COR-L47 (cell line): ENCODE results near the gene EWSR1.
"Not testable (repeated sequence)": the region's sequence is repeated elsewhere in the genome, so short reads cannot be mapped to it uniquely, and the experiment has no call there.

Experiments
- DNase-seq: peaks from one replicate; lab custom pipeline; 2025; lab: John Stamatoyannopoulos, UW

The EWSR1 gene

DNA sequence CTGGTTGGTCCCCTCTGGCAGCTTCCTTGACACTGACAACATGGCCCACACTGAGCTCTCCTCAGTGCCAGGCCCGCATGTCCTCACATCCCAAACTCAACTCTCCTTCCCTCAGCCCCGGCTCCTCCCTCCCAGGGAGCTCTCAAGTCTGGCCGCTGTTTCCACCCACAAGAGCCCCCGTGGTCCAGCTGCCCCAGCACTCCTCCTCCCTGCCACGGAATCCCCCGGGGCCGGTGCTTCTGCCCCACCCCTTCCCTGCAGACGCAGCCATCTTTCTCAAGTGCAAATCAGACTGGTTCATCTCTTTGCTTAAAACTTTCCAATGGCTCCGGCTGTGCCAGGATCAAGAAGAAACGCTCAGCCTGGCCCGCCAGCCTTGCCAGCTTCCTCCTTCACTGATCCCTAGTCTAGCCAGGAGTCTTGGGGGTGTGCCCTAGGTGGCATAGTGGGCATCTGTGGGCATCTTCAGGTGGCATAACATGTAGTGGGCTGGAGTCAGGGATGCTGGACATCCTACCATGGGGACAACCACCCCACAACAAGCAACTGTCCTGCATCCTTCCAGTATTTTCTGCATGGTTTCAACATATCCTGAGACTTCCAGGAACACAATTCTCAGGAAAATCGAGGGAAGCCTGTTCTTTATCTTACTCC lies 69.7 kb downstream of the EWSR1 start:
- DNase-seq = no peak

DNA sequence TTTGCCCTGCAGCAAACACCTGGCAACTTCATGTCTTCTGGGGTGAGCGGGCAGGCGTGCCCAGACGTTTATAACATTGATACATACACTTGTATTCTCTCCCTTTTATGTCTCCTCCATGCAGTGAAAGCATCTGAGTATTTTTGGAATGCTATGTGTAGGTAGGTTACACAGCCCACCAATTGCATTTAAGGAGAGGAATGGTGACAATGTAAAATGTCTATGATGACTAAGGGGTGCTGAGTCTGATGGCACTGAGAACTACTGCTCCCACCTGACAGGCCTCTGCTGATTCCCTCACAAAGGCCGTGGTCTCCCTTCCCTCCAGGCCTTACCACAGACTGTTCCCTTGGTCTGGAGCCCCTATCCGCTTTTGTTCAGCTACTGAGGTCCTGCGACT lies 70.3 kb downstream of the EWSR1 start:
- DNase-seq = no peak

DNA sequence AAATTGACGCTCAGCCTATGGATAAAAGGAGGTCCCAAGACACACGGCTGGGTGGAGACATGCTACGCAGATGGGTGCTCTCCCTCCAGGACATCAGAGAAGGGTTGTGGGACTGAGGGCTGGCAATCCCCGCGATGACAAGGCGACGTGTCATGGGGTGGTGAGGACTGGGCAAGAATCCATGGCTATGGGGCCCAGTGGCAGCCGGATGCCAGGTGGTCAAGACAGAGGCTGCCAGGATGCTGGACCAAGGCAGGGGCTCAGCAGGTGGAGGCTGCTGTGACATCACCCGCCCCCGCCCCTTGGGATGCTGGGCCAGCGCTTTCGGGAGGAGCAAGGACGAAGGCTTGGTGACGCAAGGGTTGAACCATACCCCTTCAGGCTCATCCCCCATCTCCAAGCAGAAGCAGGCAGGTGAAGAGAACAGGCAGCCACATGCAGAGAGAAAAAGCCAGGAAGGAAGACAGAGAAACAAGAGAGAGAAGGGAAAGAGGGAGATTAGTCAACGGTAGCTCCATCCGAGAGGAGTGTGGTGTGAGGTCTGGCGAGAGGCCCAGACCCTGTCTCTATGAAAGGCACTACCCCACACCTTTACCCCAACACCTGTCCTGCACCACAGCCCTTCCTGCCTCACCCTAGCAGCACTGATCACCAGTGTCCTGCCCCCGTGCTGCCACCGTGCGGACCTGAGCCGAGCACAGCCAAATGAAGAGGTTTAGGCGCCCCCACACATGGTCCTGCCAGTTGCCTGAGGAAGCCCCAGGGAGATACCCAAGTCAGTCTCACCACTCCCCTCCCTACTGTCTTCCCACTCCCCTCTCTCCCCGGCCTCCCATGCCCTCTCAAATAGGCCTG lies 71.5 kb downstream of the EWSR1 start:
- DNase-seq = no peak

DNA sequence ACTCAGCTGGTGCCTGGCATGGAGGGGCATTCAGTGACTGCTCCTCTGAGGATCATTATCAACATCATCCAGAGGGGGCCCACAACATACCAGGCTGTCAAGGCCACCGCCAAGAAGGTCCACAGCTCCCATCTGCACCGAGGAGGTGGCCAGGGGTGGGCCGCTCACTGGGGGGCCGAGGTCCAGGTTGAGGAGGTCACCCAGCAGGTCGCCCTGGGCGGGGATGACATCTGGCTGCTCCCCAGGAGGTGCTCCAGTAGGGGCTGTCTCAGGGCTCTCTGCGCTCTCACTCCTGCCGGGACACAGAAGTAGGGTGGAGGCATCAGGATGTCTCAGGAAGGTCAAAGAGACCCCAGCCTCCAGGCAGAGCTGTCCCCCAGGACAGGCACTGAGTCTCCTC lies 72.5 kb downstream of the EWSR1 start:
- DNase-seq = no peak

DNA sequence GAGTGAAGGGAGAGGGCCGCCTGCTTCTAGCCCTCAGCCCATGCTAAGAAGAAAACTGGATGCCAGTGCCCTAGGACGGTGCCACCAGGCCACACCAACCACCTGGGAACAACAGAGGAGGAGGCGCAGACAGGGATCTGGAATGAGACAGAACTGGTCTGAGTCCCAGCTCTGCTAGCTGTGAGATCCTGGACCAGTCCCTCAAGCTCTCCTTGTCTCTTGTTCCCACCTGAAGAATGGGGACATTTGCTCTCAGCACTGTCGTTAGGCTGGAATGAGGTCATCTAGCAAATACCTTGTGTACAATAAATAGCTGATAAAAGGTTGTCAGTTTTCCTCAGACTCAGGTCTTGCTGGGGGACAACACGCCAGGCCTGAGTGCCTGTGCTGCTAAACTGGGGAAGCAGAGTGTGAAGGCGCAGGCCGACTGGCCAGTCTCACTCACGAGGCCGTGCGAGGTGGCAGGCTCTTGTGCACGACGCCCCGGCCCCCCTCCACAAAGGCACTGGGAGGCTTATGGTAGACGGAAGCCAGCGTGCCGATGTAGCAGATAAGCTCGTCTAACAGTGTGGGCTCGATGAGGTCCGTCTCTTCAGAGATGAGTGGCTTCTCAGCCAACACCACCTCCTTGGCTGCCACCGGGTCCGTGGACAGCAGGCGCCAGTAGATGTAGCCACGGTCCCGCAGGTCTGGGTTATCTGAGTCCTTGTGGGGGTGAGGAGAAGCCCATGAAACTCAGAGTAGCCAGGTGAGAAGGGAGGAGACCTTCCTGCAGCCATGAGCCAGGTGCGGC lies 73.2 kb downstream of the EWSR1 start:
- DNase-seq = no peak

DNA sequence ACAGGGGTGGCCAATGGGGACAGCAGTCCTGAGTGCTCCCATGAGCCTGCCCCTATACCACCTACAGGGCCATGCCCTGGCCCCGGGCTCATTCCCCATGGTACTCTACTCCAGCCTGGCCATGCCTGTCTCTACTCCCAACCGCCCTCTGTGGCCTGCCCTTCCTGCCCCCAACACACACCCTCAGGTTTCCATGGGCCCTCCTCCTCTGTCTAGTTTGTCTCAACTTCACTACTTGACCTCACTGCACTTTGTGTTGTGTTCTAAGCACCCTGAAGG lies 73.7 kb downstream of the EWSR1 start:
- DNase-seq = no peak

DNA sequence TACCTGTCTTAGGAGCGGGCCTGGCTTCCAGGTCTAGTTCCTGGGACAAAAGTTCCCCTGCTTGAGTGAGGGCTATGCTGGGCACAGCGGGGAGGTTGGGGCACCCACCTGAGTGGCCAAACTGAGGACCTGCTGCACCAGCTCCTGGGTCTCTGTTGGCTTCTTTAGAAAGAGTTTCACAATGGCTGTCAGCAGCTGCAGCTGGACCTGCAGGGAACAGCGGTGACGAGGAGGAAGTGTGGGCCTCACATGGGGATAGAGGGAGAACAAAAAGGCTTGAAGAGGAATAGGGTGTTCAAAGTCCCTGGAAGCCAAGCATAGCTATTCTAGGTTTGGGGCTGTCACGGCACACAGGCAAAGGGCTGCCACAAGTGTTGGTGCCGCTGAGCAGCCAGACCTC lies 74.1 kb downstream of the EWSR1 start:
- DNase-seq = no peak

DNA sequence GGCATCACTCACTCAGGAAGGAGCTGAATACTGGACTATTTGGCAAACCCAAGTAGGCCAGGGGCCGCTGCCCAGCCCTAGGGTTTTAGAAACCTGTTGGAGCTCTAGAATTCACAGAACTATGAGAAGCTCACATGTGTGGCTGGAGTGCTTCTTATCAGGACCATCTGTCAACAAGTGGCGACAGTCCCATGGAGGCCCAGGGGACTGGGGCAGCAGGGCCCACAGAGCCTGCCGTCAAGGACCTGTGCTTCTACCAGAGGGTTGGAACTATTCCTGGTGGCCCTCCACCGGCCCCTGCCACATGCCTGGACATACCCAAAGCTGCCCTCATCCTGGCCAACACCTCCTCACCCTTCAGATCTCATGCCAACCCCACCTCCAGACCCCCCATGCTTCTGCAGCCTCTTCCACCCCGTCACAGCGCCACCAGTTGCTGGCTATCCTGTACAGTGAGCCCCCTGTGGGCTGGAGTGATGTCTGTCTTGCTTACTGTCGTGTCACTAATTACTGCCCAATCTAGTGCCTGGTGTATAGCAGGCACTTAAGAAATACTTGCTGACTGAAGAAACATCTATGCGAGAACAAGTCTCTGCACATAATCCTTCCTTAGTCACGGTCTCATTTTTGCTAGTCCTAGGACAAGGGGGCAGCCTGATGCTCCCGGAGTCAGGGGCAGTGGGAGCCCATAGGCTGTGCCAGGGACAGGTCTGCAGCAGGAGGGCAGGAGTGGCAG lies 74.7 kb downstream of the EWSR1 start:
- no peak for DNase-seq

DNA sequence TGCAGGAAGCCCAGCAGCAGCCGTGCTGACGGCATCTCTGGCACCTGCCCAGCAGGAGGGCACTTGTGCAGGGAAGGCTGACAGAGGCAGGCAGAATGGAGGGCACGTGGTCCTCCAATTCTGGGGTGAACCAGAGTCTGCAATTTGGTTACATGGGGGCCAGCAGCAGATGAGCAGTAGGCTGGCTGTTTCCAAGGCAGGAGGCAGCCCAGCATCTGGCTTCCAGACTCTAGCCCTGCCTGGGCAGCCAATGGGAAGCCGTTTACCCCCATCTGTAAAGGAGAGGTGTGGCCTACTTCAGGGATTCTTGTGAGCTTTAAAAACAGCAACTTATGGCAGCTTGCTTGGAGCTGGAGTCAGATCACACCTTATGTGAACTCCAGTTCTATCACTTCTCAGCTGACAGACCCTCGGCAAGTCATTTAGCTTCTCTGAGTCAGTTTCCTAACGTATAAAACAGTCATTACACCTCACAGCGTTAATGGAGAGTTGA lies 75.3 kb downstream of the EWSR1 start:
- DNase-seq = peak; percentile 37

DNA sequence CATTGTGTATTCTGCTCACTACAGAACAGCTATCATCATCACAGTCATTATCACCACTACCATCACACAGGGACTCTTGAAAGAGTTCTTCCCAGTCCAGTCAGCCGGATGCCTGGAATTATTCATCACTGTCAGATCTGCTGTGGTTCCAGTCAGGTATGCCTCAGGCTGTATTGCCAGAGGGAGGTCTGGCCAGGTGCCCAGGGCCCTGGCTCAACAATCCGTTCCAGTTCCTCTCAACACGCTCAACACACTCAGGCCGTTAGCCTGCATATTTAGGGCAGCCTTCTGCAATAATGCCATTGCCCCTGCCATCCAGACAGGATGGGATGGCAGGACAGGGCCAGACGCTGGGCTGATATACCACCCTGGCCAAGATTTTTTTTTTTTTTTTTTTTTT lies 76.1 kb downstream of the EWSR1 start:
- peak; percentile 87 for DNase-seq

DNA sequence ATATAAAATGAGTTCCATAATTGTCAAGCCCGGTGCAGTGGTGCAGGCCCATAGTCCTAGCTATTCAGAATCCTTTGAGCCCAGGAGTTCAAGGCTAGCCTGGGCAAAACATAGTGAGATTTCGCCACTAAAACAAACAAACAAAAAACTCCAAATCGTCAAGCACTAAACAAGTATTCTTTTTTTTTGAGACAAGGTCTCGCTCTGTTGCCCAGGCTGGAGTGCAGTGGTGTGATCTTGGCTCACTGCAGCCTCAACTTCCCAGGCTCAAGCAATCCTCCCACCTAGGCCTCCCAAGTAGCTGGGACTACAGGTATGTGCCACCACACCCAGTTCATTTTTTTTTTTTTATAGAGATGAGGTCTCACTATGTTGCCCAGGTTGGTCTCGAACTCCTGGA lies 76.8 kb downstream of the EWSR1 start:
- not testable (repeated sequence) for DNase-seq

DNA sequence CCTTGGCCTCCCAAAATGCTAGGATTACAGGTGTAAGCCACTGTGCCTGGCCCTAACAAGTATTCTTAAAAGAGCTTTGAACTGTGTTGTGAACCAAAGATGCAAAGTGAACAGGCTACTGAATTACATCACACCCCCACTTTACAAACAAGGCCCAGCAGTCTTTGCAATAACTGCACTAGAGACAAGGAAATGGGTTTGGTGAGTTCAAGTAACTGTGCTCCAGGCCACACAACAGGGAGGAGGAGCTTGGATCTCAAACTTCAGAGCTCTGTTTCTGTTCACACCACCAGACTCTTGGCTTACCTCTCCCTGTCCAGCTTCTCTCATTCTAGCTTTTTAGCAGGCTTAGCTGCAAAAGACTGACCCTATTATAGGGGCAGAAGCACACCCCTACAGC lies 77.9 kb downstream of the EWSR1 start:
- DNase-seq = no peak

DNA sequence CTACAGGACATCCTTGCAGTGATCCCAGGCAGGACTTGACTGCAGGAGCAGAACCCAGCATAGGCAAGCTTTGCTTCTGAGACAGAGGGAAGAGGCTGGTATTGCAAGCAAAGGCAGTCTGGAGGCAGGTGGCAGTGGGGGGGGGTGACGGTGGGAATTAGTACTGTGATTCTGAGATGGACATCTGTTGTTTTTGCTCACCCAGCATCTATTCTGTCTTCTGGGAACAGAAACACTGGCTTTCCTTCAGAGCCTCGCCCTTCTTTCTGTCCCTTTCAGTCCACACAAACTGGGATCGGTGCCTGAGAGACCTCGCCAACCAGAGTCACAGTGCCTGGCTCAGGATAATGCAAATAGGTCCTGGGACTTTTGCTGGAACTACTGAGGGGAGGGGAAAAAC lies 78.6 kb downstream of the EWSR1 start:
- DNase-seq = no peak

DNA sequence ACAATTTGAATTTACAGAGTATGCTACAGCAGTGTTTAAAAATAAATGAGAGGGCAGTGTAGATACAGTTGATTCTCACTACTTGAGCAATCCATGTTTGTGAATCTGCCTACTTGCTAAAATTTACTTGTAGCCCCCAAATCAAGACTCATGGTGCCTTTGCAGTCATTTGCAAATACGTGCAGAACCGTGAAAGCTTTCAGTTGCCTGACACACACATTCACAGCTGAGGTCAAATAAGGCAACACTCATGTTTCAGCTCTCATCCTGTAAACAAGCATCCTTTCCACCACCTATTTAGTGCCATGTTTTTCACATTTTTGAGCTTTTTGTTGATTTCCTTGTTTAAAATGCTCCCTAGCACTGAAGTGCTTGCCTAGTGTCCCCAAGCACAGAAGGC lies 80.0 kb downstream of the EWSR1 start:
- no peak for DNase-seq

DNA sequence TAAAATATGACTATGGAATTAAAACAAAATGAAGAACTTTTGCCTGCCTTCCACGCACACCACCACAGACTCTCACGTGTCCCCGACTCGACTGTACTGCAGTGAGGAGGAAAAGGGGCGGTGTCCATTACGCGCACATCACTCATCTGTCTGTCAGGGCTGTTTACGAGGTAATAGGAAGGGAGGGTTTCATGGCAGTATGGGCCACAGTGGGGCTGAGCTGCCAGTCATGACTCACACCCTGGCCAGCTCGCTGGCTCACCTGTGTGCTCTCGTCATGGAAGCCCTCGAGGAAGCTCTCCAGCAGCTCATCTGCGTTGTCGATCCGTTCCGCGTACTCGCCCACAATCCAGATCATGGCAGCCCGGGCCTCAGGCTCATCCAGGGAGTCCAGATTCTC lies 80.9 kb downstream of the EWSR1 start:
- DNase-seq = no peak
